Neural cell (in vitro differentiated cells): ENCODE data around the gene POPDC2.

Experiments
- EP300 ChIP-seq: fragments of 450-650 bp; conservative IDR thresholded peaks from 2 replicates; pipeline ENCODE4 v1.6.1; 2014; ENCODE audit warnings: antibody characterized with exemption, mild to moderate bottlenecking, moderate library complexity; ENCODE audit not compliant: poor library complexity, severe bottlenecking
- EZH2 ChIP-seq: fragments of 200-600, 300-800 bp; shearing (Covaris generic), sonication (generic); IDR thresholded peaks from 2 replicates; pipeline ENCODE4 v1.6.1; 2014; ENCODE audit warnings: antibody characterized with exemption, low read length, borderline replicate concordance, mild to moderate bottlenecking; ENCODE audit not compliant: insufficient read depth, poor library complexity, severe bottlenecking
- MXI1 ChIP-seq: fragments of 450-650 bp; conservative IDR thresholded peaks from 2 replicates; pipeline ENCODE4 v1.6.1; 2014; ENCODE audit warnings: antibody characterized with exemption, mild to moderate bottlenecking; ENCODE audit not compliant: poor library complexity, severe bottlenecking
- POLR2AphosphoS5 ChIP-seq: IDR thresholded peaks from 2 replicates; pipeline ENCODE4 v1.6.1; 2012
- SMC3 ChIP-seq: fragments of 450-650 bp; conservative IDR thresholded peaks from 2 replicates; pipeline ENCODE4 v1.6.1; 2014; ENCODE audit warnings: antibody characterized with exemption, mild to moderate bottlenecking, moderate library complexity; ENCODE audit not compliant: poor library complexity
- TAF1 ChIP-seq: IDR thresholded peaks from 2 replicates; pipeline ENCODE4 v1.6.1; 2012; ENCODE audit warnings: low read depth
- TF ChIP-seq, protein P1 (sequence below): fragments of 450-650 bp; IDR thresholded peaks from 2 replicates; pipeline ENCODE4 v1.5.1; 2014; ENCODE audit warnings: antibody characterized with exemption, mild to moderate bottlenecking, moderate library complexity; ENCODE audit not compliant: poor library complexity, severe bottlenecking
- TF ChIP-seq, protein P2 (sequence below): IDR thresholded peaks from 2 replicates; pipeline ENCODE4 v1.6.1; 2012; ENCODE audit warnings: borderline replicate concordance

DNA sequence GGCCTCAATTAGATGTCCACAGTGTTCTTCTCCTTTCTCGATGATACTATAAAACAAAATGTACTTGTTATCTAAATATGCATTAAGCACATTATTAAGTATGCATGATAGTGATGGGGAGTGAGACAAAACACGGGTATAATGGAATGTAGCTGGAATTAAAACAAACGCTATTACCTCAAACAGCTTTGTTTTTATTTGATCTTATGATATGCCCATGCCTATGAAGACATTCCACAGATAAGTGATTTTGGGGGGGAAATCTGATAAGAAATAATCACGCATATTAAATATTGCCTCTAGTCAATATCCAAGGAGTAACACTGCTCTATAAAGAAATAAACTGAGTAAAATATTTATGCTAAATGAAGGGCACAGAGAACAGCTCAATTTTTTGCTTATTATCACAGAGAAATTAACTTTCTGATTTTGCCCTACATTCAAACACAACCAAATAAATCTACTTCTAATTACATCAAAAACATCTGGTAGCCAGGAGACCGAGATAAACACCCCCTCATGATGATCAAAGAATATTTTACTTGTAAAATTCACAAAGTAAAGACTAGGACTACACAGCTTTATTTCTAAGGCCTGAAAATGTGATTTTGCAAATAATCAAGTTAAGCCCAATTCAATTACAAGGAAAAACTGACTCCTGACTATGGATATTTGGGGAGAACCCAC lies 14.9 kb upstream of the POPDC2 start:
- no peak for TF ChIP-seq EP300
- TF ChIP-seq, protein P1, sequence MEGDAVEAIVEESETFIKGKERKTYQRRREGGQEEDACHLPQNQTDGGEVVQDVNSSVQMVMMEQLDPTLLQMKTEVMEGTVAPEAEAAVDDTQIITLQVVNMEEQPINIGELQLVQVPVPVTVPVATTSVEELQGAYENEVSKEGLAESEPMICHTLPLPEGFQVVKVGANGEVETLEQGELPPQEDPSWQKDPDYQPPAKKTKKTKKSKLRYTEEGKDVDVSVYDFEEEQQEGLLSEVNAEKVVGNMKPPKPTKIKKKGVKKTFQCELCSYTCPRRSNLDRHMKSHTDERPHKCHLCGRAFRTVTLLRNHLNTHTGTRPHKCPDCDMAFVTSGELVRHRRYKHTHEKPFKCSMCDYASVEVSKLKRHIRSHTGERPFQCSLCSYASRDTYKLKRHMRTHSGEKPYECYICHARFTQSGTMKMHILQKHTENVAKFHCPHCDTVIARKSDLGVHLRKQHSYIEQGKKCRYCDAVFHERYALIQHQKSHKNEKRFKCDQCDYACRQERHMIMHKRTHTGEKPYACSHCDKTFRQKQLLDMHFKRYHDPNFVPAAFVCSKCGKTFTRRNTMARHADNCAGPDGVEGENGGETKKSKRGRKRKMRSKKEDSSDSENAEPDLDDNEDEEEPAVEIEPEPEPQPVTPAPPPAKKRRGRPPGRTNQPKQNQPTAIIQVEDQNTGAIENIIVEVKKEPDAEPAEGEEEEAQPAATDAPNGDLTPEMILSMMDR: no peak
- TF ChIP-seq EZH2: no peak
- TF ChIP-seq TAF1: no peak
- no peak for TF ChIP-seq POLR2AphosphoS5
- TF ChIP-seq, protein P2, sequence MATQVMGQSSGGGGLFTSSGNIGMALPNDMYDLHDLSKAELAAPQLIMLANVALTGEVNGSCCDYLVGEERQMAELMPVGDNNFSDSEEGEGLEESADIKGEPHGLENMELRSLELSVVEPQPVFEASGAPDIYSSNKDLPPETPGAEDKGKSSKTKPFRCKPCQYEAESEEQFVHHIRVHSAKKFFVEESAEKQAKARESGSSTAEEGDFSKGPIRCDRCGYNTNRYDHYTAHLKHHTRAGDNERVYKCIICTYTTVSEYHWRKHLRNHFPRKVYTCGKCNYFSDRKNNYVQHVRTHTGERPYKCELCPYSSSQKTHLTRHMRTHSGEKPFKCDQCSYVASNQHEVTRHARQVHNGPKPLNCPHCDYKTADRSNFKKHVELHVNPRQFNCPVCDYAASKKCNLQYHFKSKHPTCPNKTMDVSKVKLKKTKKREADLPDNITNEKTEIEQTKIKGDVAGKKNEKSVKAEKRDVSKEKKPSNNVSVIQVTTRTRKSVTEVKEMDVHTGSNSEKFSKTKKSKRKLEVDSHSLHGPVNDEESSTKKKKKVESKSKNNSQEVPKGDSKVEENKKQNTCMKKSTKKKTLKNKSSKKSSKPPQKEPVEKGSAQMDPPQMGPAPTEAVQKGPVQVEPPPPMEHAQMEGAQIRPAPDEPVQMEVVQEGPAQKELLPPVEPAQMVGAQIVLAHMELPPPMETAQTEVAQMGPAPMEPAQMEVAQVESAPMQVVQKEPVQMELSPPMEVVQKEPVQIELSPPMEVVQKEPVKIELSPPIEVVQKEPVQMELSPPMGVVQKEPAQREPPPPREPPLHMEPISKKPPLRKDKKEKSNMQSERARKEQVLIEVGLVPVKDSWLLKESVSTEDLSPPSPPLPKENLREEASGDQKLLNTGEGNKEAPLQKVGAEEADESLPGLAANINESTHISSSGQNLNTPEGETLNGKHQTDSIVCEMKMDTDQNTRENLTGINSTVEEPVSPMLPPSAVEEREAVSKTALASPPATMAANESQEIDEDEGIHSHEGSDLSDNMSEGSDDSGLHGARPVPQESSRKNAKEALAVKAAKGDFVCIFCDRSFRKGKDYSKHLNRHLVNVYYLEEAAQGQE: no peak
- no peak for TF ChIP-seq MXI1
- no peak for TF ChIP-seq SMC3
